Measurements from ENCODE around the gene DNAJB4. TPM values are rescaled to one million over a fixed set of nuclear protein-coding genes. Genes with fewer than 3 reads are reported as not detected.

The DNAJB4 gene
- total and polyA plus RNA-seq, 2 of the 13 experiments (the other 11 are each of a cell fraction or from before 2014, with no cell fraction given) = 4.4 to 18.6 TPM

DNA sequence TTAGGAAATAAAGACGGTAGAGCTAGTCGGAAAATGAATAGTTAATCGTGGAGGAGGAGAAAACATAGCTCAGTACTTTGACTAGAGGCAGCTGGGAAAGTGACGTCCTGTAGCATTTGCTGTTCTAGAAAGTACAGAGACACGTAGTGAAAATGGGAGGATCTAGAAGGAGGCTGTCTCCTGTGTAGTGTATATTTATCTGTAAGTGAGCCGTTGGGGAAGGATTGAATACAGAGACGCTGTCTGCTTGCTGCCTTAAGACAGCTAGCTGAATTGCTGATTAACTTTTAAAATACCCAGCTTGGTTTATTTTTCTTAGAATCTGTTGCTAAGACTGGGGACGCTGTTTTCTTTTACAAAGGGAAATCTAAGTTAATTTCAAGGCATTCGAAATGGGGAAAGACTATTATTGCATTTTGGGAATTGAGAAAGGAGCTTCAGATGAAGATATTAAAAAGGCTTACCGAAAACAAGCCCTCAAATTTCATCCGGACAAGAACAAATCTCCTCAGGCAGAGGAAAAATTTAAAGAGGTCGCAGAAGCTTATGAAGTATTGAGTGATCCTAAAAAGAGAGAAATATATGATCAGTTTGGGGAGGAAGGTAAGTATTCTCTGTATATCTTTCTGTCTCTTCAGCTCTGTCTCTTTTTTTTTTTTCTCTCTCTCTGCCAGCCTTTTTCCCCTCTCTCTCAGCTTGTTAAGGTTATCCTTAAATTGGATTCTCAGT is at the start of gene DNAJB4 (continued):
- TF ChIP-seq CHD4 (IDR thresholded peaks at IDR 0.05; ENCODE audit: borderline replicate concordance, low read length) (0 out of 2 replicates have a peak, but pooled peaks have one; percentile 1), ZNF652 (CRISPR knock-in tag; IDR thresholded peaks at IDR 0.05; ENCODE audit: borderline replicate concordance, low read depth) (peak; percentile 96), ZBTB3 (CRISPR knock-in tag; IDR thresholded peaks at IDR 0.05; ENCODE audit: borderline replicate concordance, low read depth) (0 out of 2 replicates have a peak, but pooled peaks have one; percentile 30), ZNF234 (CRISPR knock-in tag; conservative IDR thresholded peaks at IDR 0.05) (no peak), DNMT3B (CRISPR knock-in tag; conservative IDR thresholded peaks at IDR 0.05) (peak; percentile 65; the same call in 1 of the 2 replicates), ISL2 (CRISPR knock-in tag; IDR thresholded peaks at IDR 0.05) (no peak), EP300 (IDR thresholded peaks at IDR 0.05; ENCODE audit: low read depth in 2 of 2, low read length in 2 of 2) (peak in 1 of 2 experiments; percentile 29; a peak in 1 of 4 replicates), EP300 (CRISPR knock-in tag; IDR thresholded peaks at IDR 0.05; ENCODE audit: borderline replicate concordance) (no peak), SUZ12 (IDR thresholded peaks at IDR 0.05; ENCODE audit: low read depth, low read length) (no peak), ZNF333 (CRISPR knock-in tag; IDR thresholded peaks at IDR 0.05; ENCODE audit: borderline replicate concordance) (no peak), SMAD1 (CRISPR knock-in tag; IDR thresholded peaks at IDR 0.05; ENCODE audit: borderline replicate concordance, low read depth) (no peak), SIN3A (IDR thresholded peaks at IDR 0.05; ENCODE audit: borderline replicate concordance, low read depth, low read length) (peak; percentile 66; the same call in 1 of the 2 replicates), KMT2A (CRISPR knock-in tag; IDR thresholded peaks at IDR 0.05) (0 out of 2 replicates have a peak, but pooled peaks have one; percentile 29), STAT6 (CRISPR knock-in tag; IDR thresholded peaks at IDR 0.05; ENCODE audit: borderline replicate concordance) (0 out of 2 replicates have a peak, but pooled peaks have one; percentile 36), ZNF784 (CRISPR knock-in tag; IDR thresholded peaks at IDR 0.05; ENCODE audit: borderline replicate concordance) (no peak), RNF2 (conservative IDR thresholded peaks at IDR 0.05; ENCODE audit: low read depth) (no peak), BRD4 (CRISPR knock-in tag; IDR thresholded peaks at IDR 0.05) (no peak), TARDBP (CRISPR knock-in tag; IDR thresholded peaks at IDR 0.05) (0 out of 2 replicates have a peak, but pooled peaks have one; percentile 20), ZNF235 (CRISPR knock-in tag; IDR thresholded peaks at IDR 0.05; ENCODE audit: borderline replicate concordance) (no peak), ZNF335 (CRISPR knock-in tag; IDR thresholded peaks at IDR 0.05) (0 out of 2 replicates have a peak, but pooled peaks have one; percentile 30), MBNL3 (CRISPR knock-in tag; conservative IDR thresholded peaks at IDR 0.05) (no peak), MED1 (CRISPR knock-in tag; IDR thresholded peaks at IDR 0.05) (peak; percentile 45; the same call in 1 of the 2 replicates)
- TF ChIP-seq, protein P1, sequence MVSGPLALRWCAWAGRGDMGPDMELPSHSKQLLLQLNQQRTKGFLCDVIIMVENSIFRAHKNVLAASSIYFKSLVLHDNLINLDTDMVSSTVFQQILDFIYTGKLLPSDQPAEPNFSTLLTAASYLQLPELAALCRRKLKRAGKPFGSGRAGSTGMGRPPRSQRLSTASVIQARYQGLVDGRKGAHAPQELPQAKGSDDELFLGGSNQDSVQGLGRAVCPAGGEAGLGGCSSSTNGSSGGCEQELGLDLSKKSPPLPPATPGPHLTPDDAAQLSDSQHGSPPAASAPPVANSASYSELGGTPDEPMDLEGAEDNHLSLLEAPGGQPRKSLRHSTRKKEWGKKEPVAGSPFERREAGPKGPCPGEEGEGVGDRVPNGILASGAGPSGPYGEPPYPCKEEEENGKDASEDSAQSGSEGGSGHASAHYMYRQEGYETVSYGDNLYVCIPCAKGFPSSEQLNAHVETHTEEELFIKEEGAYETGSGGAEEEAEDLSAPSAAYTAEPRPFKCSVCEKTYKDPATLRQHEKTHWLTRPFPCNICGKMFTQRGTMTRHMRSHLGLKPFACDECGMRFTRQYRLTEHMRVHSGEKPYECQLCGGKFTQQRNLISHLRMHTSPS (CRISPR knock-in tag; IDR thresholded peaks at IDR 0.05; ENCODE audit: low read depth) = no peak
